Caco-2 (cell line): ENCODE measurements around the gene PRSS1. TPM values are rescaled to one million over a fixed set of nuclear protein-coding genes. Genes with fewer than 3 reads are reported as not detected.

Experiments used
- BruUV-seq: library from RNA; stranded (reverse); fragments of 400-500 nt; replicated peaks from 2 replicates; lab custom pipeline; 2021; lab: Mats Ljungman, UMichigan
- CTCF ChIA-PET: fragments of 300-600 bp; sonication (Branson Sonifier 250); formaldehyde crosslinking; loops from one replicate; lab custom pipeline; 2022; ENCODE audit warnings: antibody characterized with exemption; lab: Charles Lee
- POLR2A ChIA-PET: fragments of 300-600 bp; sonication (Branson Sonifier 250); formaldehyde crosslinking; loops from one replicate; lab custom pipeline; 2022; ENCODE audit warnings: antibody characterized with exemption; lab: Charles Lee
- DNase-seq, 2 experiments: peaks; one replicate each; pipeline versions ENCODE4 v3.0.0 to v3.0.0-alpha.2; 2020 to 2022
- H3K27me3 ChIP-seq: replicated peaks from 2 replicates; pipeline ENCODE4 v1.6.0; 2011; ENCODE audit warnings: low read length; ENCODE audit not compliant: control insufficient read depth, insufficient read depth
- H3K36me3 ChIP-seq: 2 replicates; pipeline ENCODE4 v1.5.1; 2011; ENCODE audit warnings: low read length; ENCODE audit not compliant: control insufficient read depth, insufficient read depth
- H3K4me1 ChIP-seq: fragments of 250-450 bp; sonication (Bioruptor Pico); 2 replicates; pipeline ENCODE4 v1.5.1; 2020; ENCODE audit warnings: mild to moderate bottlenecking
- H3K4me3 ChIP-seq: 2 replicates; pipeline ENCODE4 v1.5.1; 2011; ENCODE audit warnings: low read depth, mild to moderate bottlenecking, control low read depth, low read length
- H3K9me3 ChIP-seq: fragments of 250-450 bp; sonication (Bioruptor Pico); 2 replicates; pipeline ENCODE4 v1.5.1; 2020; ENCODE audit warnings: mild to moderate bottlenecking, moderate library complexity
- H3K27ac Mint-ChIP-seq: one replicate; pipeline ENCODE4 v1.8.0; 2022; ENCODE audit warnings: mixed read lengths; ENCODE audit not compliant: unreplicated experiment
- H3K27me3 Mint-ChIP-seq: one replicate; pipeline ENCODE4 v1.8.0; 2022; ENCODE audit warnings: mixed read lengths; ENCODE audit not compliant: insufficient read depth, unreplicated experiment
- H3K36me3 Mint-ChIP-seq: one replicate; pipeline ENCODE4 v1.8.0; 2022; ENCODE audit warnings: mild to moderate bottlenecking, mixed read lengths; ENCODE audit not compliant: insufficient read depth, unreplicated experiment
- H3K4me1 Mint-ChIP-seq: one replicate; pipeline ENCODE4 v1.8.0; 2022; ENCODE audit warnings: low read depth, mixed read lengths; ENCODE audit not compliant: unreplicated experiment
- H3K4me3 Mint-ChIP-seq: one replicate; pipeline ENCODE4 v1.8.0; 2022; ENCODE audit warnings: mild to moderate bottlenecking, moderate library complexity, mixed read lengths; ENCODE audit not compliant: unreplicated experiment
- H3K9me3 Mint-ChIP-seq: one replicate; pipeline ENCODE4 v1.8.0; 2022; ENCODE audit warnings: mixed read lengths; ENCODE audit not compliant: unreplicated experiment
- CTCF ChIP-seq, 2 experiments: fragments of 200-600 bp in 1 of 2; IDR thresholded peaks; 1 replicate in 1 of 2; 2 replicates in 1 of 2; pipeline versions ENCODE4 v1.5.1 to v1.8.0; 2011 to 2022; ENCODE audit warnings: antibody characterized with exemption in 1 of 2, control low read depth in 1 of 2, inconsistent platforms in 1 of 2, low read depth in 1 of 2, low read length in 1 of 2, mild to moderate bottlenecking in 1 of 2, moderate library complexity in 1 of 2; ENCODE audit not compliant: insufficient read depth in 1 of 2, severe bottlenecking in 1 of 2, unreplicated experiment in 1 of 2
- intact Hi-C: fragments of 100-400 bp; cut with micrococcal nuclease; formaldehyde crosslinking; loops from one replicate; pipeline ENCODE4 v1.10.0; 2022; ENCODE audit not compliant: unreplicated experiment
- total RNA-seq: library from RNA; stranded (reverse); gene quantifications from 2 replicates; pipeline ENCODE4 v1.2.3, GENCODE V29; 2022

The PRSS1 gene
- total RNA-seq, 1 experiment from 2014 or later, result 18.1 TPM

GRCh38 chr7:142772673-142773072 is 23.4 kb downstream of the PRSS1 start:
- H3K27me3 ChIP-seq, result no peaks in the 10 kb centered on the region
- DNase-seq, result no peak
- H3K4me3 Mint-ChIP-seq, result no peak overlapping the region
- no peaks in the 10 kb centered on the region for H3K9me3 ChIP-seq
- CTCF ChIA-PET, result no interaction called here
- peaks cover 10% of the 10 kb centered on the region for H3K9me3 Mint-ChIP-seq
- H3K4me1 Mint-ChIP-seq, result peaks cover 11% of the 10 kb centered on the region
- intact Hi-C loops, result no loop called here
- no peaks in the 10 kb centered on the region for H3K27me3 Mint-ChIP-seq
- H3K4me3 ChIP-seq, result no peak overlapping the region
- H3K27ac Mint-ChIP-seq, result no peak overlapping the region
- BruUV-seq, result no TSS peak
- POLR2A ChIA-PET, result no interaction called here
- no peak for TF ChIP-seq CTCF (IDR thresholded peaks at IDR 0.05; ENCODE audit: insufficient read depth in 1 of 2, low read depth in 1 of 2, low read length in 1 of 2, severe bottlenecking in 1 of 2, unreplicated experiment in 1 of 2)
- H3K36me3 ChIP-seq, result no peaks in the 10 kb centered on the region
- no peaks in the 10 kb centered on the region for H3K4me1 ChIP-seq
- H3K36me3 Mint-ChIP-seq, result no peaks in the 10 kb centered on the region

GRCh38 chr7:142773230-142773629 is 24.0 kb downstream of the PRSS1 start:
- peaks cover 10% of the 10 kb centered on the region for H3K9me3 Mint-ChIP-seq
- H3K27me3 Mint-ChIP-seq, result no peaks in the 10 kb centered on the region
- H3K4me3 Mint-ChIP-seq, result no peak overlapping the region
- BruUV-seq, result no TSS peak
- intact Hi-C loops, result no loop called here
- Histone ChIP-seq H3K36me3 (no peaks in the 10 kb centered on the region), H3K4me3 (no peak overlapping the region), H3K9me3 (no peaks in the 10 kb centered on the region), H3K4me1 (no peaks in the 10 kb centered on the region), H3K27me3 (no peaks in the 10 kb centered on the region)
- ChIA-PET POLR2A (no interaction called here), CTCF (no interaction called here)
- no peaks in the 10 kb centered on the region for H3K36me3 Mint-ChIP-seq
- no peak for TF ChIP-seq CTCF (IDR thresholded peaks at IDR 0.05; ENCODE audit: insufficient read depth in 1 of 2, low read depth in 1 of 2, low read length in 1 of 2, severe bottlenecking in 1 of 2, unreplicated experiment in 1 of 2)
- peaks cover 11% of the 10 kb centered on the region for H3K4me1 Mint-ChIP-seq
- DNase-seq, result no peak
- no peak overlapping the region for H3K27ac Mint-ChIP-seq

- H3K4me3 Mint-ChIP-seq, result no peak overlapping the region
- peaks cover 10% of the 10 kb centered on the region for H3K9me3 Mint-ChIP-seq
- Histone ChIP-seq H3K36me3 (no peaks in the 10 kb centered on the region), H3K4me3 (no peak overlapping the region), H3K4me1 (no peaks in the 10 kb centered on the region), H3K9me3 (no peaks in the 10 kb centered on the region), H3K27me3 (no peaks in the 10 kb centered on the region)
- no TSS peak for BruUV-seq
- no peaks in the 10 kb centered on the region for H3K27me3 Mint-ChIP-seq
- no peaks in the 10 kb centered on the region for H3K36me3 Mint-ChIP-seq
- ChIA-PET POLR2A (no interaction called here), CTCF (interaction anchor here (0.8 kb wide), 1 partner anchor 9 kb away, joined by 3 read pairs; no protein-coding TSS in a partner anchor)
- H3K4me1 Mint-ChIP-seq, result peaks cover 11% of the 10 kb centered on the region
- DNase-seq, result no peak
- no peak for TF ChIP-seq CTCF (IDR thresholded peaks at IDR 0.05; ENCODE audit: insufficient read depth in 1 of 2, low read depth in 1 of 2, low read length in 1 of 2, severe bottlenecking in 1 of 2, unreplicated experiment in 1 of 2)
- intact Hi-C loops, result no loop called here
- no peak overlapping the region for H3K27ac Mint-ChIP-seq
These were observed 24.9 kb downstream of the PRSS1 start for GRCh38 chr7:142773937-142774744.
